GM21367 (cell line): ENCODE results near the gene LYAR.
"Not testable (repeated sequence)": the region's sequence is repeated elsewhere in the genome, so short reads cannot be mapped to it uniquely, and the experiment has no call there.

Experiments
- ATAC-seq: cut with Tn5 transposase; IDR thresholded peaks from one replicate; pipeline ENCODE4 v1.9.1; 2021; ENCODE audit not compliant: unreplicated experiment

The LYAR gene

GRCh38 chr4:4268776-4269175 is 21.2 kb downstream of the LYAR start:
- no peak for ATAC-seq

- no peak for ATAC-seq
Measured at GRCh38 chr4:4267981-4268380, 22.0 kb downstream of the LYAR start.

DNA sequence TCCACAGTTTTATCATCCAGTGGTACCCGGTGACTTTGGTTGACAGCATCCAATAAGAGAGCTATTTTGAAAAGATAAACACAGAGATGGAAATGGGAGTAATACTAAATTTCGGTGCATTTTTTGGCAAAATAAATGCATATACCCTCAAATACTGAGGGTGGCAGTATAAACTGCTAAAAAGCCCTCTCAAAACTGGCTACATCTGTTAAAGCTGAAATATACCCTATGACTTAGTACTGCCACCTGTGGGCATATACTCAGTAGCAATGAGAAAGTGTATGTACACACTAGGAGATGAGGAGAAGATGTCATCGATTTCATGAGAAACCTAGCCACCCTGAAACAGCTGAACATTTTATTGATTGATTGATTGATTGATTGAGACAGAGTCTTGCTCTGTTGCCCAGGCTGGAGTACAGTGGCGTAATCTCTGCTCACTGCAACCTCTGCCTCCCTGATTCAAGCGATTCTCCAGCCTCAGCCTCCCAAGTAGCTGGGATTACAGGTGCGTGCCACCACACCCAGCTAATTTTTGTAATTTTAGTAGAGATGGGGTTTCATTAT is 29.7 kb downstream of the LYAR start:
- ATAC-seq, result no peak

DNA sequence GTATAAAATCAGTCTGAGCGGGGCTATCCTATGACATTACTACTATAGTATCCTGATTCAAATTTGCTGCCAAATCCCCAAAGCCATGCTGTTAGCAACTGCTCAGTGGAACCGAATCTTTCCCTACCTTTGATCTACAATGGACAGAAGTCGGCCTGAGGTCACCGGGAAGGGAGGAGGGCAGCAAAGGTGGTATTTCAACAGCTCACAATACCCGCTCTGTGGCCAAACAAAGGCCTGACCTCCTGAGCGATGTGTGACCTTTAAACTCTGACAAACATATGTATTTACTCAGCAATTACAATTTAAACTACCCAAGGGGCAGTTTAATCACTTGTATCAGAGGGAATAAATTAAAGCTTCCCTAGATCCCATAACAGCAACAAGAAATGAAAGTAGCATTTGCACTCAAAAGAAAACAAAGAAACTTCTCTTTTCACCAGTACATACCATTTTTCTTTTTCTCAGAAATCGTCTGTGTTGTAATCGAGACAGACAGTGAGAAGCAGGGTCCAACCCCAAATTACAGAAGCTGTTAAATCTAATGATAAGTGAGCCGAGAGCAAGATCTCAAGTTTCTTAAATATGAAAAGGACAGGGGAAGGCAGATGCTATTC is 30.4 kb downstream of the LYAR start:
- ATAC-seq, result no peak

DNA sequence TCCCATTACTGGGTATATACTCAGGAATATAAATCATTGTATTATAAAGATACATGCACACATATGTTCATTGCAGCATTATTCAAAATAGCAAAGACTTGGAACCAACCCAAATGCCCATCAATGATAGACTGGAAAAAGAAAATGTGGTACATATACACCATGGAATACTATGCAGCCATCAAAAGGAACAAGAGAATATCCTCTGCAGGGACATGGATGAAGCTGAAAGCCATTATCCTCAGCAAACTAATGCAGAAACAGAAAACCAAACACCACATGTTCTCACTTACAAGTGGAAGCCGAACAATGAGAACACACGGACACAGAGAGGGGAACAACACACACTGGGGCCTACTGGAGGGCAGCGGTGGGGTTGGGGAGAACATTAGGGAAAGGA is 32.2 kb downstream of the LYAR start:
- not testable (repeated sequence) for ATAC-seq

GRCh38 chr4:4256799-4257198 is 33.2 kb downstream of the LYAR start:
- ATAC-seq, result no peak

DNA sequence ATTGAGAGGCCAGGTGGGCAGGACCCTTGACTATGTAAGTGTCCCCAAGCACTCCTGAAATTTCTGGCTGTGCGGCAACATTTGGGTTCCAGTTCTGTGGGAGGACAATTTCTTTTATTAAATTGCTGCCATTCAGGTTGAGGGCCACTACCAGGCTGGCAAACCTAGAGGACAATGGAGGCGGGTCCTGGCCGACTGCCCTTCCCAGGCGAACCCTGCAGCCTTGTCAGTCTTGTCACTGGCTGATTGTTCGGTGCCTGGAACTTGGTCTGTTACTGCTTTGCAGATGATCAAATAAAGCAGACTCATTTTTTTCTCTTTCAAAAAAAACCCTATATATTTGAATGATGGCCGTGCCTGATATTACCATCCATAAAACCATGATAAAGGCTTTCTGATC is 35.3 kb downstream of the LYAR start:
- ATAC-seq, result no peak

DNA sequence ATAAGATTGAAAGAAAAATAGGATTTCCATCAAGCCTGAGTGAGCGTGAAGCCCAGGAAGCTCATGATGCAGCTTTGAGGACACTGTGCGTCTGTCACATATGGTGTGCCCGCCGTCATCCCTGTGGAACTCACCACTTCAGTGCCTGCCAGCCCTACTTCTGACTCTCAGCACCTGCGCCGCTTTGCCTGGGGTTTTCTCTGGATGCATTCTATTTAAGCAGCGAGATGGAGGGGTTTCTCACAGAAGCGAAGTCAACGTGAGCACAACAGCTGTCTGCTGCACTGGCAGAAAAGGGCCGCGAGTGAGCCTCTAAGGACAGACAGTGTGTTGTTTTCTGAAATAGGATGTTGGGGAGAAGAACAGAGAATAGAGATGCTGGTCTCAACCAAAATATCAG is 35.8 kb downstream of the LYAR start:
- ATAC-seq, result no peak

DNA sequence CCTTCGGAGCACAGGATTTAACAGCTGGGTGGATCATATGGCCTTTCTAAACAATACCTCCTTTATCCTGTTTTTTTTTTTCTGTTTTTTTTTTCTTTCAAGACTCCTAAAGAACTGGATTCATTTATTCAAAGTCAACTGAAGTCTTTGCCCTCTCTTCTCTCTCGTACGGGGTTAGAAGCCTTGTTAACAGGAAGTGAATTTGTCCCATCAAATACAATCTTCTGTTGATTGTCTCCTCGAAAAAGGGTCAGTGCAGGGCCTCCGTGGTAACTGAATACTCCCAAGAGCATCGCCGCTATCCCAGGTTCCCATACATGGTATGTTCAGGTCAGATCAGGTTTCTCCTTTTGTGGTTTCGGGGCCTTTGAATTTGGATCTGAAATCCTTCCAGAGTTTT is 40.1 kb downstream of the LYAR start:
- no peak for ATAC-seq

DNA sequence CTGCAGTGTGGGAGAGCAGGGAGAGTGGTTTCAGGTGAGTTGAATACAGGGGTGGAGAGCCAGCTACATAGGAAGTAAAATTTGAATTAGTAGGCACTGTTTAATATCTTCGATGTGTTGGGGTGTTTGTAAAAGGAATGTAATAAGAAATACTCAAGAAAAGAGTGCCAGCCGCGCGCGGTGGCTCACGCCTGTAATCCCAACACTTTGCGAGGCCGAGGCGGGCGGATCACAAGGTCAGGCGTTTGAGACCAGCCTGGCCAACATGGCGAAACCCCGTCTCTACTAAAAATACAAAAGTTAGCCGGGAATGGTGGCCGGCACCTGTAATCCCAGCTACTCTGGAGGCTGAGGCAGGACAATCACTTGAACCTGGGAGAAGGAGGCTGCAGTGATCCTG is 40.6 kb downstream of the LYAR start:
- ATAC-seq, result not testable (repeated sequence)

DNA sequence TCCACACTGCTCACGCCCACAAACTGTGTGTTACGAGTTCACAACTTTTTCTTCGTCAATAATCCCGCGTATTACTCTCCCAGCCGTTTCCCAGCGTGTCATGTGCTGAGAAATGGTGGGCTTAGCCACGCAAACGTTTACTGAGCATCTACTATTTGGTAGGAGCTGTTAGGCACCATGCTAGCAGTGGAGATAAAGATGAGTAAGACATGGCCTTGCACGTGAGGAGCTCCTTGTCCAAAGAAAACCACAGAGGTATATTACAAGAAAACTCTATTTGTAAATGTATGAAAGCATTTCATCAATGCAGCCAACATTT is 41.1 kb downstream of the LYAR start:
- no peak for ATAC-seq

DNA sequence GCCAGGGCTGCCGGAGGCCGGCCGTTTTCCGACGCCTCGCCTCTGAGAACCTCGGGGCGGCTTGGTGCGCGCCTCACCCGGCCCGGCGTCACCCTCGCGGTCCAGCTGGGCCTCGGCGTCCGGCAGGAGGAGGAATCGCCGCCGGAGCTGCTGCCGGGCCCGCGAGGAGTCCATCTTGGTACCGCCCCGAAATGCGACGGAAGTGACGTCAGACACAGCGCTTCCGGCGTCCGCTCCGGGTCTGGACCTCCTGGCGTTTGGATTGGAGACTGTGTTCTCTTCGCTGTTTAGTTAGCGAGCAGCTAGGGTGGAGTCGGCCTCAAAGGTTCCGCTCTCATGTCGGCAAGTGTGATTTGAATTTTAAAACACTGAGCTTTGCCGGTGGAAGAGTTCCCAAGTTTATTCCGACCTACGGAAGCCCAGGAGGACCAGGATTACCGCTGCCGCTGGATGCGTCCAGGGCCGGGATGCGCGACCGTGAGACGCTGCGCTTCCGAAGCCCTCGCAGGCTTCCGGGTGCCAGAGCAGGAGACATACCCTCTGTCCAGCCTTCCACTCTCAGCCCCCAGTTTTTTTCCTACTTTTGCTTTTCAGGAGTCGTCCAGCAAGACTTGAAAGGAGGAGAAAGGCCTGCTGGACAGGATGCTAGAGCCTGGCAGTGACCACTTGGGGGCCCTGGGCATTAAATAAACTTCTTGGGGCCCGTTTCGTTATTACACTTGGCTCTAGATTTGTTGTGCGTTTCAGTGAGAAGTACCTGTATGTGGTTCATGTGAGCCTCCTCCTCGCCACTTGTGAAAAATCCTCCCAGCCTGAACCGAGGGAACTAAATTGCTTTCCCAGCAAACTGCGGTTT is 41.7 kb downstream of the LYAR start, which contains the start of gene TMEM128:
Gene TMEM128, minus strand, starts transcription at position 195 of the 856 bp plus-strand sequence. Its CDS starts 21 bp downstream, at position 174.
- peak; percentile 94 for ATAC-seq

- ATAC-seq, result no peak
Measured at GRCh38 chr4:4247696-4248028, 42.3 kb downstream of the LYAR start.

- no peak for ATAC-seq
Measured at GRCh38 chr4:4245172-4245571, 44.8 kb downstream of the LYAR start.

DNA sequence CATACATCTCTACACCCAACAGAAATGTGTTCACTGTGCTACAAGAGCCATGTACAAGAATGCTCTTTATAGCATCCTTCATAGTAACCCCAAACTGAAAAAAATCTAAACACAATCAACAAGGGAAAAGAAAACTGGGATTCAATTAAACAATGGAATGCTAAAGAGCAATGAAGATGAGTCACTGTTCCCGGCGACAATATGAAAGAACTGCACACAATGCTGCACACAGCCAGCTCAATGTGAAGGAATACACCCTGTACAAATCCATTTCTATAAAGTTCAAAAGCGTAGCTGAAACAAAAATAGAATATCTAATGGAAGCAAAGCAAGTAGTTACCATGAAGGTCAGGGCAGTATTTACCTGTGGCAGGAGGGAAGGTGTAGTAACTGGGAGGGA is 50.4 kb downstream of the LYAR start:
- not testable (repeated sequence) for ATAC-seq

DNA sequence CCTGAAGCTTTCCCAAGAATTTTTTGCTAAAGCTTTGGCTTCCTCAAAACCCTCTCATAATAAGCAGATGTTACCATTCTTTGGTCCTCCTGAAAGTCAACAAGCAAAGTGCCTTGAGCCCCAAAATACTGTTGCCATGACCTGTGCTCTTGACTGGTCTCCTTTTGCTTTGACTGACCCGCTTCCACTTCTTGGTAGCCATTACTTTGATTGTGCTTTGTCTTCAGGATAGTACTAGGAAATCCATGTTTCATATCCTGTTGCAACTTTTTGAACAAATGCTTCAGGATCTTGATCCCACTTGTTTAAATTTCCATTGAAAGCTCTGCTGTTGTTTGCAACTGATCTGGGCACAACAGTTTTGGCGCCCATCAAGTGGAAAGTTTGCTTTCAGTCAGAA is 56.3 kb downstream of the LYAR start:
- ATAC-seq, result no peak

DNA sequence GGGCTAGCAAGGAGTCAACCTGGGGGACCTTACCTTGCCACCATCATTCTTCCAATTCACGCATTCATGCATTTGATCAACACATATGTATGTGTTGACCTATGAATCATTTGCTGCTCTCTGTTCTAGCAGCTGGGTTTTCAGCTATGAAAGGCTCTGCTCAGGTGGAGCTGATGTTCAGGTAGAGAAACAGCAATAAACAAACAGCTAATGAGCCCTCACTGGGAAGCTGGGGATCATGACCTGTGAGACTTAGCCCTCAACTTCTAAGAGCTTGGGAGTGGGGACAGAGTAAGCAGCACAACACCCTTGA is 61.6 kb downstream of the LYAR start:
- ATAC-seq, result no peak

DNA sequence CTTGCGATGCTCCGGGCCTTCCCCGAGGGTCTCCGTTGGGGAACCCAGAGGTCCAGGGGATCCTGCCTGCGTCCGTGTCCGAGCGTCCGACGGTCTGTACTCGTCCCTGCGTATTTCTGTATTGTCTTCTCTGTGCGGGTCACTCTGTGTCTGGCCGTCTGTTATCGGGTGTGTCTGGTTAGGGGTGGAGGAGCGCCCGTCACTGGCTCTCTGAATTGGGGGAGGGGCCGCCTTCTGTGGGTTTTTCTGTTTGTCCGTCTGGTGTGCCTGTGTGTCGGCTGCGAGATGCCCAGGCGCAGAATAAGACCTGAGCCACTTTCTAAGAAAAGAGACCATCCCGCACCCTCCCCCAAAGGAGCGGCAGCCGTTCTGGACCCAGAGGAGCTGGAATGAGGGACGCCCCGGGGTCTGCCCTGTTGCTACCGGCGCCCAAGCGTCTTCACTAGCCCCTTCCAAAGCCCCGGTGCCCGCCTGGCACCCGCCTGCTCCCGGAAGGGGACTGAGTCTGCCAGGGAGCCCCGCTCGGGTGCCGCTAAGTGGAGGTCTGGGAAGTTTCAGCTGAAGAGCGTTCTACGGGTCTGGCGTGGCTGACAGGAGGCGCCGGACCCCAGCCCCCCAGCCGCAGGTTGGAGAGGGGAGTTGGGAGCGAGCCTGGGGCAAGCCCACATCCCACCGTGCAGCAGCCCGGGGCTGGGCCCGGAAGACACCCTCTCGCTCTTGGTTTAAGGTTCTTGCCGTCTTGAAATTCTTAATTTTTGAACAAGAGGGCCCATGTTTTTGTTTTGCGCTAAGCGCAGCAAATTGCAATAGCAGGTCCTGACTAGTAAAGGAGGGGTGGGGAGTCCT is 62.2 kb downstream of the LYAR start:
- no peak for ATAC-seq

- ATAC-seq, result no peak
Measured at GRCh38 chr4:4226606-4227438, 63.1 kb downstream of the LYAR start, which contains the start of gene OTOP1. Gene OTOP1, minus strand, starts transcription at chr4:4226929. Its CDS starts 65 bp downstream, at chr4:4226864.

DNA sequence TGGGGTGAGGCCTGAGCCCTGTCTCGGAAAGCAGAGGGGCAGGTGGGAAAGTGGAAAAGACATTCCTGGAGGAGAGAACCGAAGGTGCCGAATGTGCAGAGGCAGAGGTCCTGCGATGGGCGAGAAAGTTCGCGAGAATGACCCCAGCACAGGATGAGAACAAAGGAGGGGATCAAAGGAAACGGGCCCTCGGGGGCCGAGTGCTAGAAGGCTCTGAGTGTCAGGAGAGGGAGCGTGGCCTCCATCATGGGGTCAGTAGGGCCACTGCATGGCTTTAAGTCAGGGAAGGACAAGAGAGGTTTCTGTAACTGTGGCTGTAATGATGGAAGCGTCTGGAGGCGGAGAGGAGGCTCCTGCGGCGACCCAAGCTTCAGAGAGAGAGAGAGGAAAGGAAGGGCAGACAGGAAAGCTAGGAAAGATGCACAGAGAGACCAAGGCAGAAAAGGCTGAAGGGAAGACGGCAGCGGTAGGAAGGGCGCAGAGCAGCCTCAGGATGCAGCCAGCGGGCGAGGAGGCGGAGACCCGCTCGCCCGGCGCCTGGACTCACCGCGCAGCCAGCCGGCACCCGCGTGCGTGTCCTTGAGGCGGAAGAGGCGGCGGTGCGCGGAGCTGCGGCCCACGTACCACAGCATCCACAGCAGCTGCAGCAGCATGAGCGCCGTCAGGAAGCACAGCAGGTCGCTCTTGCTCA is 63.9 kb downstream of the LYAR start:
- no peak for ATAC-seq
